GM12878 (cell line): ENCODE data around the gene CD1B. TPM values are rescaled to one million over a fixed set of nuclear protein-coding genes. Genes with fewer than 3 reads are reported as not detected.

Experiments
- ATAC-seq: fragments of 200-7000 bp; cut with Tn5 transposase; 3 replicates; pipeline ENCODE4 v1.9.1; 2020; ENCODE audit warnings: mild to moderate bottlenecking, moderate library complexity
- BruUV-seq: library from RNA; stranded (reverse); fragments of 400-500 nt; replicated peaks from 2 replicates; lab custom pipeline; 2021; lab: Mats Ljungman, UMichigan
- CTCF ChIA-PET: fragments of 300-600 bp; sonication (Branson Sonifier 250); formaldehyde crosslinking; extraction: SDS; loops from one replicate; lab custom pipeline; 2021; ENCODE audit warnings: inconsistent platforms; lab: Yijun Ruan, JAX
- POLR2A ChIA-PET: fragments of 350-600 bp; formaldehyde crosslinking; extraction: SDS; loops from one replicate; lab custom pipeline; 2021; ENCODE audit warnings: inconsistent platforms; lab: Charles Lee
- RAD21 ChIA-PET: fragments of 300-600 bp; sonication (Branson Sonifier 250); formaldehyde crosslinking; loops from one replicate; lab custom pipeline; 2023; ENCODE audit warnings: antibody characterized with exemption; ENCODE audit not compliant: unreplicated experiment; lab: Charles Lee
- SMC1A ChIA-PET: fragments of 300-600 bp; sonication (Branson Sonifier 250); formaldehyde crosslinking; loops from one replicate; lab custom pipeline; 2023; ENCODE audit not compliant: unreplicated experiment, uncharacterized antibody; lab: Charles Lee
- DNase-seq: peaks from one replicate; pipeline ENCODE4 v3.0.0-alpha.2; 2011; ENCODE audit warnings: low read depth, low spot score
- FAIRE-seq: peaks from 3 replicates; lab custom pipeline; 2011; peaks lifted over from hg19 to GRCh38; lab: Jason Lieb, UNC
- H2AFZ ChIP-seq: 2 replicates; pipeline ENCODE4 v1.6.0; 2011; ENCODE audit warnings: low read depth, low read length, control low read depth; ENCODE audit not compliant: control insufficient read depth
- H3K27ac ChIP-seq: 2 replicates; pipeline ENCODE4 v1.5.1; 2011; ENCODE audit warnings: control low read depth; ENCODE audit not compliant: control insufficient read depth, insufficient read depth
- H3K27me3 ChIP-seq, 2 experiments: replicated peaks in 1 of 2; 2 replicates each; pipeline versions ENCODE4 v1.6.0 to v1.6.1; 2011; ENCODE audit warnings: low read length in 1 of 2; ENCODE audit not compliant: control insufficient read depth in 2 of 2, insufficient read depth in 2 of 2
- H3K36me3 ChIP-seq, 2 experiments: 2 replicates each; pipeline ENCODE4 v1.5.1; 2011; ENCODE audit warnings: low read length in 1 of 2; ENCODE audit not compliant: control insufficient read depth in 2 of 2, insufficient read depth in 2 of 2
- H3K4me1 ChIP-seq: 2 replicates; pipeline ENCODE4 v1.6.1; 2011; ENCODE audit warnings: mild to moderate bottlenecking, low read length, moderate library complexity, mixed read lengths; ENCODE audit not compliant: control insufficient read depth, insufficient read depth
- H3K4me2 ChIP-seq: 2 replicates; pipeline ENCODE4 v1.6.0; 2011; ENCODE audit warnings: control low read depth; ENCODE audit not compliant: control insufficient read depth, insufficient read depth
- H3K4me3 ChIP-seq: fragments of 200-600 bp; sonication (generic); 2 replicates; pipeline ENCODE4 v1.5.1; 2016
- H3K79me2 ChIP-seq: 2 replicates; pipeline ENCODE4 v1.6.0; 2011; ENCODE audit warnings: low read length; ENCODE audit not compliant: control insufficient read depth, insufficient read depth
- H3K9ac ChIP-seq: 2 replicates; pipeline ENCODE4 v1.8.0; 2011; ENCODE audit warnings: low read length, control low read depth, mixed read lengths; ENCODE audit not compliant: control insufficient read depth, insufficient read depth
- H3K9me3 ChIP-seq: replicated peaks from 3 replicates; pipeline ENCODE4 v1.5.1; 2011; ENCODE audit warnings: mild to moderate bottlenecking, low read length; ENCODE audit not compliant: control insufficient read depth, insufficient read depth
- H4K20me1 ChIP-seq: 2 replicates; pipeline ENCODE4 v1.6.0; 2011; ENCODE audit not compliant: control insufficient read depth, insufficient read depth
- CREM ChIP-seq: IDR thresholded peaks from 2 replicates; pipeline ENCODE4 v1.6.1; 2014; ENCODE audit warnings: antibody characterized with exemption, low read depth
- EED ChIP-seq: sonication (generic); IDR thresholded peaks from 2 replicates; pipeline ENCODE4 v1.6.1; 2016; ENCODE audit warnings: antibody characterized with exemption, low read depth
- EP300 ChIP-seq, 2 experiments: fragments of 150-350 bp in 1 of 2; IDR thresholded peaks; 2 replicates each; pipeline ENCODE4 v1.6.1; 2011 to 2012; ENCODE audit warnings: low read depth in 2 of 2, low read length in 2 of 2, borderline replicate concordance in 1 of 2, improper control_type of control experiment in 1 of 2, inconsistent platforms in 1 of 2; ENCODE audit not compliant: control insufficient read depth in 1 of 2
- IRF4 ChIP-seq: IDR thresholded peaks from 2 replicates; pipeline ENCODE4 v1.6.1; 2011; ENCODE audit warnings: low read depth, low read length
- MYB ChIP-seq: fragments of 150-350 bp; IDR thresholded peaks from 2 replicates; pipeline ENCODE4 v1.6.1; 2014; ENCODE audit warnings: mild to moderate bottlenecking, low read depth, low read length, borderline replicate concordance
- POLR2A ChIP-seq: IDR thresholded peaks from 2 replicates; pipeline ENCODE4 v1.6.1; 2011; ENCODE audit warnings: low read depth, mild to moderate bottlenecking, low read length
- RCOR1 ChIP-seq: conservative IDR thresholded peaks from 2 replicates; pipeline ENCODE4 v1.6.1; 2012; ENCODE audit warnings: low read depth, low read length, improper control_type of control experiment
- TCF12 ChIP-seq: IDR thresholded peaks from 2 replicates; pipeline ENCODE4 v1.6.1; 2011; ENCODE audit warnings: low read depth, mild to moderate bottlenecking, low read length
- WGBS: methylation state at CpG from one replicate; pipeline ENCODE4 v1.1.6; 2016; ENCODE audit warnings: low lambda C conversion rate; ENCODE audit not compliant: insufficient replicate concordance, insufficient coverage; ENCODE audit errors: missing lambda C conversion rate; 5-methylcytosine and 5-hydroxymethylcytosine counted together
- in situ Hi-C: fragments of 300-500 bp; cut with MboI; formaldehyde crosslinking; loops from 9 replicates; pipeline ENCODE4 v1.14.3; 2018; ENCODE audit warnings: mixed read lengths
- intact Hi-C: fragments of 100-400 bp; cut with micrococcal nuclease; formaldehyde crosslinking; loops from one replicate; pipeline ENCODE4 v1.14.2; 2022; ENCODE audit not compliant: unreplicated experiment
- polyA plus RNA-seq, 11 experiments: library from polyadenylated mRNA; depleted of rRNA in 4 of 11; unstranded in 6 of 11; stranded (reverse) in 5 of 11; fragments of >200 nt; fragmentation: Nextera tagmentation in 4 of 11; fragmentation: Illumina TruSeq in 1 of 11; extraction: Ambion mirVana in 4 of 11; extraction: Trizol in 1 of 11; gene quantifications; 1 replicate in 1 of 11; 2 replicates in 10 of 11; pipeline versions ENCODE4 v1.2.1 to v1.2.3, GENCODE V29; 2011 to 2016; ENCODE audit warnings: inconsistent platforms in 2 of 11, missing spikeins in 2 of 11, low read depth in 1 of 11
- total RNA-seq, 4 experiments: library from RNA; depleted of rRNA in 3 of 4; stranded (reverse); fragments of >200 nt in 3 of 4; fragmentation: Illumina TruSeq in 1 of 4; extraction: Trizol in 1 of 4; gene quantifications; 2 replicates each; pipeline versions ENCODE4 v1.2.1 to v1.2.3, GENCODE V29; 2013 to 2021
- TF ChIP-seq, protein P1 (sequence below): IDR thresholded peaks from 2 replicates; pipeline ENCODE4 v1.6.1; 2011; ENCODE audit warnings: low read depth, low read length, improper control_type of control experiment, borderline replicate concordance
- TF ChIP-seq, protein P2 (sequence below): fragments of 450-650 bp; formaldehyde crosslinking; IDR thresholded peaks from 2 replicates; pipeline ENCODE4 v1.4.0; 2020; ENCODE audit warnings: mild to moderate bottlenecking, moderate library complexity
- TF ChIP-seq, protein P3 (sequence below): fragments of 450-650 bp; IDR thresholded peaks from 2 replicates; pipeline ENCODE4 v1.6.1; 2016; ENCODE audit warnings: mild to moderate bottlenecking
- TF ChIP-seq, protein P4 (sequence below): fragments of 450-650 bp; IDR thresholded peaks from 2 replicates; pipeline ENCODE4 v1.6.1; 2018; ENCODE audit warnings: mild to moderate bottlenecking, low read depth, moderate library complexity; ENCODE audit not compliant: partially characterized antibody

Gene CD1B
- total and polyA plus RNA-seq, 10 of the 15 experiments (the other 5 are each of a cell fraction or from before 2014, with no cell fraction given) = not detected

DNA sequence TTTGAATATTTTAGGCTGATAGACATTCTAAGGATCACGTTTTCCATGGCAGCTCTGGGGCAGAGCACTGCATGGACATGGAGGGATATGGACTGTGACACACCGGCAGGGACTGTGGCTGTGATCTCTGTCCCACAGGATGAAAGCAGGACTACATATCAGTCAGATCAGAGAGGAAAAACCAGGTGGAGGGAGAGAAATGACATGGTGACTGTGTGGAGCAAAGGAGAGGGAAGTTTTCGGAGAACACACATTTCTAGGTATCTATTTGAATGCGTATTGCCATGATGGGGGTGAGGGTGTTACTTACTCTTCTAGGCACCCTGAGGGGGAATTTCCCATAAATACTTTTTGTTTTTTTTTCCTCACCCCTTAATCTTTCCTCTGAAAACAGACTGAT, 44.8 kb downstream of the CD1B start (continued):
- no peak; a peak in 1 of 4 replicates for TF ChIP-seq EP300 (IDR thresholded peaks at IDR 0.05; ENCODE audit: borderline replicate concordance in 1 of 2, control insufficient read depth in 1 of 2, low read depth in 2 of 2, low read length in 2 of 2)
- peak; percentile 12; the same call in 1 of the 2 replicates for TF ChIP-seq IRF4
- TF ChIP-seq EED = peak; percentile 69; the same call in 1 of the 2 replicates
- TF ChIP-seq CREM = no peak

- RAD21 ChIA-PET = interaction anchor here (1.0 to 5.1 kb wide), 10 partner anchors 12 to 923 kb away, joined by 3 to 29 read pairs (median 10); partner anchors contain the start of gene AIM2
- peak overlapping the region; percentile 31; the same call in 1 of the 2 replicates for H3K9ac ChIP-seq
- H3K9me3 ChIP-seq = peaks cover 2% of the 10 kb centered on the region; the same call in 1 of the 3 replicates
- H3K27ac ChIP-seq = peak overlapping the region; percentile 88
- H3K27me3 ChIP-seq = no peaks in the 10 kb centered on the region
- peaks cover 57% of the 10 kb centered on the region for H3K4me1 ChIP-seq
- peak overlapping the region; percentile 68 for H2AFZ ChIP-seq
- no peaks in the 10 kb centered on the region for H3K36me3 ChIP-seq
- SMC1A ChIA-PET = interaction anchor here (0.6 to 4.1 kb wide), 14 partner anchors 12 to 791 kb away, joined by 3 to 31 read pairs (median 4); partner anchors contain the start of gene AIM2
- DNase-seq (peak; percentile 79), ATAC-seq (peak; percentile 75), FAIRE-seq (peak; percentile 44)
- in situ Hi-C loops (loop anchor here (10.0 kb wide), 2 partner anchors 719 to 779 kb away; partner anchors contain the start of gene IFI16), intact Hi-C loops (loop anchor here (2.0 to 5.0 kb wide), 3 partner anchors 83 to 791 kb away; partner anchors contain the start of genes AIM2 and IFI16)
- CTCF ChIA-PET = interaction anchor here (2.9 to 4.2 kb wide), 3 partner anchors 44 to 82 kb away, joined by 14 to 17 read pairs (median 16); no protein-coding TSS in a partner anchor
- POLR2A ChIA-PET = interaction anchor here (0.5 to 1.2 kb wide), 3 partner anchors 38 to 838 kb away, joined by 3 read pairs; partner anchors contain the start of gene AIM2
- 2% methylated on average over 7 of the region's 7 CpGs for WGBS
- H3K79me2 ChIP-seq = no peaks in the 10 kb centered on the region
- no peak overlapping the region for H3K4me3 ChIP-seq
- no TSS peak for BruUV-seq
- H3K4me2 ChIP-seq = peak overlapping the region; percentile 96
- no peaks in the 10 kb centered on the region for H4K20me1 ChIP-seq
- TF ChIP-seq, protein P1, sequence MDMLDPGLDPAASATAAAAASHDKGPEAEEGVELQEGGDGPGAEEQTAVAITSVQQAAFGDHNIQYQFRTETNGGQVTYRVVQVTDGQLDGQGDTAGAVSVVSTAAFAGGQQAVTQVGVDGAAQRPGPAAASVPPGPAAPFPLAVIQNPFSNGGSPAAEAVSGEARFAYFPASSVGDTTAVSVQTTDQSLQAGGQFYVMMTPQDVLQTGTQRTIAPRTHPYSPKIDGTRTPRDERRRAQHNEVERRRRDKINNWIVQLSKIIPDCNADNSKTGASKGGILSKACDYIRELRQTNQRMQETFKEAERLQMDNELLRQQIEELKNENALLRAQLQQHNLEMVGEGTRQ = peak; percentile 75
- no peak for TF ChIP-seq TCF12
- peak; percentile 31; the same call in 1 of the 2 replicates for TF ChIP-seq POLR2A
- peak; percentile 51 to 60; a peak in 1 of 4 replicates for TF ChIP-seq EP300 (IDR thresholded peaks at IDR 0.05; ENCODE audit: borderline replicate concordance in 1 of 2, control insufficient read depth in 1 of 2, low read depth in 2 of 2, low read length in 2 of 2)
- no peak for TF ChIP-seq MYB
- TF ChIP-seq RCOR1 = no peak
- TF ChIP-seq, protein P2, sequence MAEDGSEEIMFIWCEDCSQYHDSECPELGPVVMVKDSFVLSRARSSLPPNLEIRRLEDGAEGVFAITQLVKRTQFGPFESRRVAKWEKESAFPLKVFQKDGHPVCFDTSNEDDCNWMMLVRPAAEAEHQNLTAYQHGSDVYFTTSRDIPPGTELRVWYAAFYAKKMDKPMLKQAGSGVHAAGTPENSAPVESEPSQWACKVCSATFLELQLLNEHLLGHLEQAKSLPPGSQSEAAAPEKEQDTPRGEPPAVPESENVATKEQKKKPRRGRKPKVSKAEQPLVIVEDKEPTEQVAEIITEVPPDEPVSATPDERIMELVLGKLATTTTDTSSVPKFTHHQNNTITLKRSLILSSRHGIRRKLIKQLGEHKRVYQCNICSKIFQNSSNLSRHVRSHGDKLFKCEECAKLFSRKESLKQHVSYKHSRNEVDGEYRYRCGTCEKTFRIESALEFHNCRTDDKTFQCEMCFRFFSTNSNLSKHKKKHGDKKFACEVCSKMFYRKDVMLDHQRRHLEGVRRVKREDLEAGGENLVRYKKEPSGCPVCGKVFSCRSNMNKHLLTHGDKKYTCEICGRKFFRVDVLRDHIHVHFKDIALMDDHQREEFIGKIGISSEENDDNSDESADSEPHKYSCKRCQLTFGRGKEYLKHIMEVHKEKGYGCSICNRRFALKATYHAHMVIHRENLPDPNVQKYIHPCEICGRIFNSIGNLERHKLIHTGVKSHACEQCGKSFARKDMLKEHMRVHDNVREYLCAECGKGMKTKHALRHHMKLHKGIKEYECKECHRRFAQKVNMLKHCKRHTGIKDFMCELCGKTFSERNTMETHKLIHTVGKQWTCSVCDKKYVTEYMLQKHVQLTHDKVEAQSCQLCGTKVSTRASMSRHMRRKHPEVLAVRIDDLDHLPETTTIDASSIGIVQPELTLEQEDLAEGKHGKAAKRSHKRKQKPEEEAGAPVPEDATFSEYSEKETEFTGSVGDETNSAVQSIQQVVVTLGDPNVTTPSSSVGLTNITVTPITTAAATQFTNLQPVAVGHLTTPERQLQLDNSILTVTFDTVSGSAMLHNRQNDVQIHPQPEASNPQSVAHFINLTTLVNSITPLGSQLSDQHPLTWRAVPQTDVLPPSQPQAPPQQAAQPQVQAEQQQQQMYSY = no peak
- TF ChIP-seq, protein P3, sequence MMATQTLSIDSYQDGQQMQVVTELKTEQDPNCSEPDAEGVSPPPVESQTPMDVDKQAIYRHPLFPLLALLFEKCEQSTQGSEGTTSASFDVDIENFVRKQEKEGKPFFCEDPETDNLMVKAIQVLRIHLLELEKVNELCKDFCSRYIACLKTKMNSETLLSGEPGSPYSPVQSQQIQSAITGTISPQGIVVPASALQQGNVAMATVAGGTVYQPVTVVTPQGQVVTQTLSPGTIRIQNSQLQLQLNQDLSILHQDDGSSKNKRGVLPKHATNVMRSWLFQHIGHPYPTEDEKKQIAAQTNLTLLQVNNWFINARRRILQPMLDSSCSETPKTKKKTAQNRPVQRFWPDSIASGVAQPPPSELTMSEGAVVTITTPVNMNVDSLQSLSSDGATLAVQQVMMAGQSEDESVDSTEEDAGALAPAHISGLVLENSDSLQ = no peak; the same call in 1 of the 2 replicates
- TF ChIP-seq, protein P4, sequence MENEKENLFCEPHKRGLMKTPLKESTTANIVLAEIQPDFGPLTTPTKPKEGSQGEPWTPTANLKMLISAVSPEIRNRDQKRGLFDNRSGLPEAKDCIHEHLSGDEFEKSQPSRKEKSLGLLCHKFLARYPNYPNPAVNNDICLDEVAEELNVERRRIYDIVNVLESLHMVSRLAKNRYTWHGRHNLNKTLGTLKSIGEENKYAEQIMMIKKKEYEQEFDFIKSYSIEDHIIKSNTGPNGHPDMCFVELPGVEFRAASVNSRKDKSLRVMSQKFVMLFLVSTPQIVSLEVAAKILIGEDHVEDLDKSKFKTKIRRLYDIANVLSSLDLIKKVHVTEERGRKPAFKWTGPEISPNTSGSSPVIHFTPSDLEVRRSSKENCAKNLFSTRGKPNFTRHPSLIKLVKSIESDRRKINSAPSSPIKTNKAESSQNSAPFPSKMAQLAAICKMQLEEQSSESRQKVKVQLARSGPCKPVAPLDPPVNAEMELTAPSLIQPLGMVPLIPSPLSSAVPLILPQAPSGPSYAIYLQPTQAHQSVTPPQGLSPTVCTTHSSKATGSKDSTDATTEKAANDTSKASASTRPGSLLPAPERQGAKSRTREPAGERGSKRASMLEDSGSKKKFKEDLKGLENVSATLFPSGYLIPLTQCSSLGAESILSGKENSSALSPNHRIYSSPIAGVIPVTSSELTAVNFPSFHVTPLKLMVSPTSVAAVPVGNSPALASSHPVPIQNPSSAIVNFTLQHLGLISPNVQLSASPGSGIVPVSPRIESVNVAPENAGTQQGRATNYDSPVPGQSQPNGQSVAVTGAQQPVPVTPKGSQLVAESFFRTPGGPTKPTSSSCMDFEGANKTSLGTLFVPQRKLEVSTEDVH = no peak
These were observed 45.5 kb downstream of the CD1B start for GRCh38 chr1:158285756-158286241.
